GM12892 (cell line): ENCODE results near the gene STAB2.

Experiments used
- DNase-seq: peaks from one replicate; pipeline ENCODE4 v3.0.0; 2011; ENCODE audit not compliant: insufficient read length
- FAIRE-seq: peaks from 2 replicates; lab custom pipeline; 2011; peaks lifted over from hg19 to GRCh38; lab: Jason Lieb, UNC
- POLR2A ChIP-seq: IDR thresholded peaks from 2 replicates; pipeline ENCODE4 v1.6.1; 2011; ENCODE audit warnings: low read depth, low read length, control low read depth
- POLR2AphosphoS5 ChIP-seq: IDR thresholded peaks from 2 replicates; pipeline ENCODE4 v1.6.1; 2011; ENCODE audit warnings: low read depth, low read length, control low read depth
- TAF1 ChIP-seq: IDR thresholded peaks from 2 replicates; pipeline ENCODE4 v1.6.1; 2011; ENCODE audit warnings: low read depth, mild to moderate bottlenecking, control low read depth, low read length, borderline replicate concordance

STAB2 gene

DNA sequence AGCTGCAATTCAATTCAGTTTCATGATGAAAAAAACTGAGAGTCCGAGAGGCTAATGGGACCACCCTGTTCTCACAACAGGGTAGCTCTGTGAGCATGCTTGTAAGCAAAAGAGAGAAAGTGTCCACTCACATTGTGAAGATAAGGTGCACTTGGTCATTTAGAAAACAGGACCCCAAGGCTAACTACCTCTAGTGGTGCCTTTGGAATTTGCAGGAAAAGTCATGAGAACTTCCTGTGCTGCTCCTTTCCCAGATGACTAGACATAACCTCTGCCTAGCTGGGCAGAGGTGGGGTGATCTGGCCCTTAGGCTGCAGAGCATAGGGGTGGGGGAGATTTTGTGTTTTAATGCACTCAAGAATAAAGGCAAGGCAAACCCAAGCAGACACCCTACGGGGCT, 118.9 kb downstream of the STAB2 start:
- no peak for DNase-seq
- no peak for FAIRE-seq
- no peak for TF ChIP-seq TAF1
- no peak for TF ChIP-seq POLR2A
- no peak for TF ChIP-seq POLR2AphosphoS5

DNA sequence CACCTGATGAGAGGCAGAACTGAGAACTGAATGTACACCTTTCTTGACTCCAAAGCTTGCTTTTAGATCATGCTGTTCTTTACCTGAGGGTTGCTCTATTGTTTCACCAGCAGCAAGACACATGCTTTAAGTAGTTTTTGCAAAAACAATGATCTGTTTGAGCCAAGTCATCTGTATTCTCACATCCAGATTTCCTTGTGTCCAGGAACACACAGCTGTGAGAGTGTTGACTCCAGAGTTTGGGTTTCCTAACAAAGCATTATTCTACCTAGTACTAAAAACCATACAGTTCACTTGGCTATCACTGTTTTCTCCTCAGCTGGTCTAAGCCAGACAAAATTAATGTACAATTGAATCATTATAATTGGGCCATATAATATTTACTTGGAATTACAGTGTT, 120.4 kb downstream of the STAB2 start:
- no peak for FAIRE-seq
- DNase-seq, result no peak

DNA sequence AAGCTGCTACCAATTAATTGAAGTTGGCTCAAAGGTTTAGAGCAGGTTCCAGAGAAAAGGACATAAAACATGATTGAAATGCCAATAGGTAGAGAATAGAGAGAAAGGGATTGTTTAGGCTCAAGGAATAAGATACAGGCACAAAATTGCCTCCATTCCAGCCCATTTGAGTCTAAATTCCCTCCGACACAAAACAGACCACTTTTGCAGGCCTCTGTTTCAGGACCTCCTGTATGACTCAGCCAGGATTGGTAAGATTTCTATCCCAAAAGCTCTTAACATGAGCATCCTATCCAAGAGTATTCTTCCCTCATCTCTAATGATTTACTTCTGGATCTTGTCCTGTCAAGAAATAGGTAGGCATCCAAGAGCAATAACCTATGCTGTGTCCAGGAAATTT, 123.5 kb downstream of the STAB2 start:
- TF ChIP-seq POLR2A (no peak), POLR2AphosphoS5 (no peak), TAF1 (no peak)
- FAIRE-seq (no peak), DNase-seq (no peak)

More for the DNA sequence above, 120.4 kb downstream of the STAB2 start:
- TF ChIP-seq POLR2AphosphoS5 (no peak), TAF1 (no peak), POLR2A (no peak)

DNA sequence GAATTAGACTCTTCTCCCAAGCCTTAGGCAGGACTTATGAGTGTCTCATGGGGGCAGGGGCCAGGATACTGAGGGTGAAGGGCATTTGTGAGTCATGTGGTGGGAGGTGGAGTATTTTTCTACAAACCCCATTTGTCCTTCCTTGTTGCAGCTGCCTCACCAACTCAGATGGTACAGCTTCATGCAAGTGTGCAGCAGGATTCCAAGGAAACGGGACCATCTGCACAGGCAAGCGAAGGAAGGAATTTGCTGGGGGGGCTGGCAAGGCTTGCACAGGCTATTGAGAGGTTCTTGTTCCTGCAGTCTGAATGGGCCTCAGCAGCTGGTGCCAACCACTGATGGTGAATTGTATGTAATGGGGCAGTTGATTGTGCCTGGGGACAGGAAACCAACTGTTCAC, 125.1 kb downstream of the STAB2 start:
- TF ChIP-seq POLR2A (no peak), POLR2AphosphoS5 (no peak), TAF1 (no peak)
- FAIRE-seq, result no peak
- DNase-seq, result no peak

DNA sequence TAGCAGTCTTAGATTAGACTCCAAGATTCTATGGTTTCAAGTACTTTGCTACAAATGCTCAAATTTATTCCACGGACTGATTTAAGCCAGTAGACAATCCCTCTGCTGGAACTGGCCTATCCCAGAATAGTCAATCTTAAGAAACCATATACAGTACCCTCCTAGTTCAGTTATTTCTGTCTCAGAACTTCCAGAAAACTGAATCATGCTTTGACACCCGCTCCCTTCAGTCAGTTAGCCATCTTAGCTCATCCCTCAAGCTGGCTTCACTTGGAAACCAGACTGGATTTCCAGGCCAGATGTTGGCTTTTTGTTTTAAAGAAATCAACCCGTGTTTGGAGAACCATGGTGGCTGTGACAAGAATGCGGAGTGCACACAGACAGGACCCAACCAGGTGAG, 128.4 kb downstream of the STAB2 start:
- TF ChIP-seq POLR2AphosphoS5 (no peak), POLR2A (no peak), TAF1 (no peak)
- no peak for FAIRE-seq
- no peak for DNase-seq

DNA sequence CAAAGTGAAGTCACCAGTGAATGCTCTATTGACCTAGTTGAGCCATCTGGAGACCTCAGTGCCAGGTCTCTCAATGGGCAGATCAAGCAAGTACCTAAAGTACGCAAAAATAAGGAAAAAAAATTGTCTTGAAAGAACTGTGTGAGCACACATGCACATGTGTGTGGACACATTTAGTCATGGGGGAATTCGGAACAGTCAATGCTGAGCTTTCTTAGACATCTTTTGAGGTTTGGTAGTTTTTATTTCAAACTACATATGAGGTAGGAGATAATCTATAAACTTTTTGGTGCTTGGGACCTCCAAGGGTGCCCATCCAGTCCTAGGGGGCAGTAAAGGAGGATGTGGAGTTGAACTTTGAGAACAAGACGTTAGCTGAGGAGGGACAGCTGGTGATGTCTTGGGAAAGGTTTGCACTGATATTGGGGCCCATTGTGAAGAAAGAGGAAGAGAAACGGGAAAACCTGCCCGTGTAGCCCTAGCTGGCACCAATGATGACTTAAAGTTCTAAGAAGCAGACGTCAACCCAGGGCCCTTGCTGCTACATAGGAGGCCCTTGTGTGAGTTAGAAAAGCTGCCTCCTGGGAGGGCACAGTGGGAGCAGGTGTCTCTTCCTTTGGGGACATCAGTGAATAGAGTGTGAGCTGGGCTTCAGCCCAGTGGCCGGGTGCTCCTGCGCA, 129.6 kb downstream of the STAB2 start:
- no peak for DNase-seq
- TF ChIP-seq POLR2A (no peak), TAF1 (no peak), POLR2AphosphoS5 (no peak)
- no peak for FAIRE-seq

DNA sequence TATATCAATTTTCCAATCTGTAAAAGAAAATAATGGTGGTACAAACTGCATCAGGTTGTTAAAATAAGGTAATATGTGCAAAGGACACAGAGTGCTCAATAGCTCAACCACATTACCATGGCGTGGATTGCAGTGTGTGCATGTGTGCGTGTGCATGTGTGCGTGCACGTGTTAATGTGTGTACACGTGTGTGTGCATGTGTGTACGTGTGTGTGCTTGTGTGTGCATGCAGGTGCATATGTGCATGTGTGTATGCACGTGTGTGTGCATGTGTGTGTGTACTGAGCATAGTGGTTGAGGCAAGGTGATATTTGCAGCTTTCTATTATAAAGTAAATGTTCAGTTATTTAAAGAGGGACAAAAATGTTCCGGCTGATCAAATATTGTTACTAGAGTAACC, 138.3 kb downstream of the STAB2 start:
- no peak for FAIRE-seq
- TF ChIP-seq POLR2A (no peak), TAF1 (no peak), POLR2AphosphoS5 (no peak)
- DNase-seq, result no peak

DNA sequence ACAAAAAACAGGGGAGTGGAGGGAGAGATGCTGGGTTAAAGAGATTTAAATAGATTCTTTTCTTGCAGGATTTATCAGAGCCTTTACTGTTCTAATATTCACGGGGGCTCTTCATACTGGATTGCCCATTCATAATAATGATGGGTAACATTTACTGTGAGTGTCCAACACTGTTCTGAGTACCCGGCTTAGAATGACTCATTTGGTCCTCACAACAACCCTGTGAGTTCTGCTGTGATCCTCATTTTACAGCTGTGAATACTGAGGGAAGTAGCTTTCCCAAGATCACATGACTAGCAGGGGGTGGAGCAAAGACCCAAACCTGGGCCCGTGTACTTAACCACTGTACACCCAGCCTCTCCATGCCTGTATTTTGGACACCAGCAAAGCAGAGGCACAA, 140.6 kb downstream of the STAB2 start:
- TF ChIP-seq POLR2A, result no peak
- TF ChIP-seq POLR2AphosphoS5, result no peak
- TF ChIP-seq TAF1, result no peak

DNA sequence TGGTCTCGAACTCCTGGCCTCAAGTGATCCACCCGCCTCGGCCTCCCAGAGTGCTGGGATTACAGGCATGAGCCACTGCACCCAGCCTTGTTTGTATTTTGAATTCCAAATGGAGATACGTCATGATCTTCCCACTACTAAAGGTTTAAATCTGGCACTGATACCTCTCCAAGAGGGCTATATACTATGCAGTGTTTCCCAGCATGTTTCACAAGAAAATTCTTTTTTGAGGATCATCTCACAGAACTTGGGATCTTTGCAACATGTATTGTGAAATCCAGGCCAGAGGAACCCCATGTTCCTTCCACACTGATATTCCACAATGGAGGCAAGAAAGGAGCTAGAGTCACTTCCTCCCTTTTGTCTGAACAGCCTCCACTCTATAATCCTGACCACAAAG, 141.2 kb downstream of the STAB2 start:
- DNase-seq (no peak), FAIRE-seq (no peak)
- no peak for TF ChIP-seq TAF1
- no peak for TF ChIP-seq POLR2AphosphoS5
- no peak for TF ChIP-seq POLR2A

More for the DNA sequence above, 140.6 kb downstream of the STAB2 start:
- no peak for FAIRE-seq
- DNase-seq, result no peak

DNA sequence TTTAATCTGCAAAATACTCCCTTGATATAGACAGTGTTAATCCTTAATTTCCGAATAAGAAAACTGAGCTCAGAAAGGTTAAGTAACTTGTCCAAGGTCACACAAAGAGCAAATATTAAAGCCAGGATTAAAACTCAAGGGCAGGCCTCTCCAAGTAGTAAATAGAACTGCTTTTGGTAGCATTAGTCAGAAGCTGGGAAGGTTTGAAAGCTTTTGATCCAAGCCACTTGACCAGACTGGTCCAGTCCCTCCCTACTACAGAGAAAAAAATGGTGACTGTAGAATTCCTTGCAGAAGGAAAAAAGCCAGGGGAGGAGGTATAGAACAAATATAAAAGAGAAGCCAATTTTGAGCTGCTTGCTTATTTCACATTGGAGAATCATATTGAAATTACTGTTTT, 142.4 kb downstream of the STAB2 start:
- DNase-seq (no peak), FAIRE-seq (no peak)
- TF ChIP-seq POLR2A, result no peak
- no peak for TF ChIP-seq TAF1
- TF ChIP-seq POLR2AphosphoS5, result no peak

DNA sequence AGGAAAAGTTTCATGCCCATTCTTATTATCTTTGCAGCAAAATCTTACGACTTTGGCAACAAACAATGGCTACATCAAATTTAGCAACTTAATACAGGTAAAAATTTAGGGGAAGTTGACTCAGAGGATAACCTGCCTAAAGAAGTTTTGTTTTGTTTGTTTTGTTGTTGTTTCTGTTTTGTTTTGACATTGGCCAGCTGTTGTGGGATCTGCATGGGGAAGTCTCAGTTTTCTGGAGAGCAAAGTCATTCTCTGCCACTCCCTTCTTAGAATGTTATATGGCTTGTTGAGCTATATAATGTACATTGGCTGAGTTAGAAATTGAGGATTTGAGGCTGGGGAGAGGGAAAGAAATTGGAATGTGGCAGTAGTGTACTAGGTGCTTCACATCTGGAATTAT, 144.5 kb downstream of the STAB2 start:
- TF ChIP-seq POLR2AphosphoS5 (no peak), POLR2A (no peak), TAF1 (no peak)
- DNase-seq (no peak), FAIRE-seq (no peak)

DNA sequence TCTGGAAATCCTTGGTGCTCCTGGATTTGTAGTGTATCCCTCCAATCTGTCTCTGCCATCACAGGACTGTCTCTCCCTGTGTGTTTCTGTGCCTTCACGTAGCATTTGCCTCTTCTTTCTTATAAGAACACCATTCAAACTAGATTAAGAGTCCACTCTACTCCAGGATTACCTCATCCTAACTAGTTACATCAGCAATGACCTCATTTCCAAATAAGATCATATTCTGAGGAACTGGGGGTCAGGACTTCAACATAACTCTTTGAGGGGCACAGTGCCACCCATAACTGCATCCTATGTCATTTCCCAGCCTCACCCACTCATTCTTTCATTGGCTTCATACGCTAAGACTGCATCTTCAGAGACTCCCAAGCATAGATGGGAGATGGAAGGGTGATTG, 147.8 kb downstream of the STAB2 start:
- DNase-seq (no peak), FAIRE-seq (no peak)
- TF ChIP-seq POLR2A (no peak), TAF1 (no peak), POLR2AphosphoS5 (no peak)
